ENCODE data around the gene CTR9.

CTR9 gene

DNA sequence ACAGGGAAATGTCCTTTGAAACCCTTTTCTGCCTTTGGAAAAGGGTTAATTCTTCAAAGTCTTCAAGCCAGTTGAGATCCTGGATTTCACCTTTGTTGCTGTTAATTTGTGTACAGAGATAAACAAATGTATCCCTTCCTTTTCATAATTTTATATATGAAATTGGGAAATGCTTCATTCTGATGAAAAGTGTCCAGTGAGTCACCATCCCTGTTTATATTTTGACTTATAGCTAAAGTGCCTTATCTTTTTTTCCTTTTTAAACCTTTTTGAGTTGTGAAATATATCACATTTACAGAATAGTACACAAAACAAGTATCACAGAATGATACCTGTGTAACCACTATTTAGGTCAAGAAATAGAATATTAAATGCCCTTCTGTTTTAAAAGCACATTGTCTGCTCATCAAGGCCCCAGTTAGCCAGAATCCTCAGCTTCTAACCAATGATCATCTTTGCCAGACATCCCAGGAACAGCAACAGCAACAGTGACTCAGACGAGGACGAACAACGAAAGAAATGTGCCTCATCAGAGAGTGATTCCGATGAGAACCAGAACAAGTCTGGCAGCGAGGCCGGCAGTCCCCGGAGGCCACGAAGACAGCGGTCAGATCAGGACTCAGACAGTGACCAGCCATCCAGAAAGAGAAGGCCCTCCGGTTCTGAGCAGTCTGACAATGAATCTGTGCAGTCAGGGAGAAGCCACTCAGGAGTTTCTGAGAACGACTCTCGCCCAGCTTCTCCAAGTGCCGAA lies 27.3 kb downstream of the CTR9 start:
- Mint-ChIP-seq H3K4me1 (peaks cover 7% of the 10 kb centered on the region), H3K4me3 (no peak overlapping the region), H3K27me3 (ENCODE audit: low read depth, poor library complexity) (no peaks in the 10 kb centered on the region), H3K27ac (peak overlapping the region; percentile 40), H3K36me3 (ENCODE audit: low read depth) (peaks cover 39% of the 10 kb centered on the region), H3K9me3 (no peaks in the 10 kb centered on the region)
- no peak for DNase-seq
- TF ChIP-seq, protein P1, sequence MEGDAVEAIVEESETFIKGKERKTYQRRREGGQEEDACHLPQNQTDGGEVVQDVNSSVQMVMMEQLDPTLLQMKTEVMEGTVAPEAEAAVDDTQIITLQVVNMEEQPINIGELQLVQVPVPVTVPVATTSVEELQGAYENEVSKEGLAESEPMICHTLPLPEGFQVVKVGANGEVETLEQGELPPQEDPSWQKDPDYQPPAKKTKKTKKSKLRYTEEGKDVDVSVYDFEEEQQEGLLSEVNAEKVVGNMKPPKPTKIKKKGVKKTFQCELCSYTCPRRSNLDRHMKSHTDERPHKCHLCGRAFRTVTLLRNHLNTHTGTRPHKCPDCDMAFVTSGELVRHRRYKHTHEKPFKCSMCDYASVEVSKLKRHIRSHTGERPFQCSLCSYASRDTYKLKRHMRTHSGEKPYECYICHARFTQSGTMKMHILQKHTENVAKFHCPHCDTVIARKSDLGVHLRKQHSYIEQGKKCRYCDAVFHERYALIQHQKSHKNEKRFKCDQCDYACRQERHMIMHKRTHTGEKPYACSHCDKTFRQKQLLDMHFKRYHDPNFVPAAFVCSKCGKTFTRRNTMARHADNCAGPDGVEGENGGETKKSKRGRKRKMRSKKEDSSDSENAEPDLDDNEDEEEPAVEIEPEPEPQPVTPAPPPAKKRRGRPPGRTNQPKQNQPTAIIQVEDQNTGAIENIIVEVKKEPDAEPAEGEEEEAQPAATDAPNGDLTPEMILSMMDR (IDR thresholded peaks at IDR 0.05) = no peak

DNA sequence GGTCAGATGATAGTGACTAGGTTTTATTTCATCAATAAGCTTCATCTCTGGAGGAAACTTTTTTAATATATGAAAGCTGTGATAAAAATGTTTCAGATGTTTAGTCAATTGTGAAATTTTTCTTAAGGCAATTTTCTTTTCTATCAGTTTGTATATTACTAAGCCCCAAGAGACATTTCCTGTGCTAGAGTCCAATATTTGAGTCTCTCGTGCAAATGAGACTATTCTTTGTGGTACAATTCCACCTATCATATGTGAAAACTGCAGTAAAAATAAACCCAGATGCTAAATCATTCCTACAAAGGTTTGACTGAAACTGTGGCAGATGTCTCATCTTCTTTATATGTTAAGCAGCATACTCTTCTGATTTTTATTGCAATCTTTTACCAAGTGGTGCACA lies 28.0 kb downstream of the CTR9 start:
- peaks cover 32% of the 10 kb centered on the region for H3K36me3 Mint-ChIP-seq (ENCODE audit: low read depth)
- DNase-seq = no peak
- TF ChIP-seq, protein P1 (IDR thresholded peaks at IDR 0.05) = no peak
- H3K27me3 Mint-ChIP-seq (ENCODE audit: low read depth, poor library complexity) = peaks cover 3% of the 10 kb centered on the region
- no peaks in the 10 kb centered on the region for H3K9me3 Mint-ChIP-seq
- no peak overlapping the region for H3K27ac Mint-ChIP-seq
- H3K4me1 Mint-ChIP-seq = peaks cover 11% of the 10 kb centered on the region
- H3K4me3 Mint-ChIP-seq = no peak overlapping the region

DNA sequence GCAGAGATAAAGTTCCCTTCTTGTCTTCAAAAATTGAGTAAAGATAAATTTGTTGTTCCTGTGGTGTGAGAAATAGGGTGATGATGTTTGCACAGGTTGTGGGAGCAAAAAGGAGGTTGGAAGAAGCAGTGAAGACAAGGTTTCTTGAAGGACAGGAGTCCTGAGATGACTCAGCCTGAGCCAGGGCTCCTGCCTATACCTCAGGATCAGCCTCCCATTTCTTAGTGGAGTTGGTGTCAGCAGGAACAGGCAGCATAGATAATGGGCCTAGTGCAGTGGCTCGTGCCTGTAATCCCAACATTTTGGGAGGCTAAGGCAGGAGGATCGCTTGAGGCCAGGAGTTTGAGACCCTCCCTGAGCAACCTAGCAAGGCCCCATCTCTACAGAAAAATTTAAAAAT lies 29.0 kb downstream of the CTR9 start:
- Mint-ChIP-seq H3K36me3 (ENCODE audit: low read depth) (peaks cover 22% of the 10 kb centered on the region), H3K4me1 (peaks cover 20% of the 10 kb centered on the region), H3K27me3 (ENCODE audit: low read depth, poor library complexity) (peaks cover 5% of the 10 kb centered on the region), H3K4me3 (no peak overlapping the region), H3K27ac (no peak overlapping the region), H3K9me3 (no peaks in the 10 kb centered on the region)
- TF ChIP-seq, protein P1 (IDR thresholded peaks at IDR 0.05) = no peak
- no peak for DNase-seq

DNA sequence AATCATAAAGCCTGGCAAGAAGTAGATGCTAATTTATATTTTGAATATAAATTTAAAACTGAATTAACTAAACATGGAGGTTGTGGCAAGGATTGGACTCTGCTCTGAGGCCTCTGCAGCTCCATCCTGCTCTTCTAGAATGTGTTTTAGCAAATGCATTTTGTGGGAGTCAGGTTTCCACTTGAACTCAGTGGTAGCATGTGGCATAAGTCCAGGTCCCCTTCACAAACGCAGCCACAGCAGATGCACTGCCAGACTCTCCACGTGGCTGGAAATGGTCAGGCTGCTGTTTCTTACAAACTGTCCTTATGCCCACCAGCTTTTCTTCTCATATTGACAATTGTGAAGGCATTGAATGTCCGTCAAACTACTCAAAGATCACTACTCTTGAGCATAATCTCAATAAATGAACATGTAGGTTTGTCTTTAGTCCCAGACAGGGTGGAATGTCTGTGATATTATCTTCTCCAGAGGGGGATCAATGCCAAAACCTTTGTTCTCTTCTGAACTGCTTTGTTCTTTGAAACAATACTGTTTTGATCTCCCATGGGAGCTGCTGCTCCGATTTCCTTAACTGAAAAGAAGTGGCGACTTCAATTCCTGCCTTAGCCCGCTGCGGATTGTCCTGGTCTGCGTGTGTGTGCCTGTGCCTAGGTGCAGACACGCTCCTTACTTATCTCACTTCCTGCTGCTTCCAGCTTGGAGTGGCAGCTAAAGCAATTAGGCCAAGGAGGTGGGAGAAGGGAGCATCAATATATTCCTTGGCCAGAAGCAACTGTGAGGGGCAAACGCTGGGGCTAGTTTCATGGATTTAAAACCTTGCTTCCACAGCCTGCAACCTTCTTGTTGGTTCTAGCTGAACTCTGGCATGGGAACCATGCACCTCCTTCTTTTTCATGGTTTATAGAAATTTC lies 33.4 kb downstream of the CTR9 start:
- Mint-ChIP-seq H3K4me1 (peaks cover 19% of the 10 kb centered on the region), H3K36me3 (ENCODE audit: low read depth) (no peaks in the 10 kb centered on the region), H3K27ac (peak overlapping the region; percentile 63), H3K27me3 (ENCODE audit: low read depth, poor library complexity) (peaks cover 14% of the 10 kb centered on the region), H3K4me3 (no peak overlapping the region), H3K9me3 (no peaks in the 10 kb centered on the region)
- no peak for DNase-seq
- TF ChIP-seq, protein P1 (IDR thresholded peaks at IDR 0.05) = no peak

DNA sequence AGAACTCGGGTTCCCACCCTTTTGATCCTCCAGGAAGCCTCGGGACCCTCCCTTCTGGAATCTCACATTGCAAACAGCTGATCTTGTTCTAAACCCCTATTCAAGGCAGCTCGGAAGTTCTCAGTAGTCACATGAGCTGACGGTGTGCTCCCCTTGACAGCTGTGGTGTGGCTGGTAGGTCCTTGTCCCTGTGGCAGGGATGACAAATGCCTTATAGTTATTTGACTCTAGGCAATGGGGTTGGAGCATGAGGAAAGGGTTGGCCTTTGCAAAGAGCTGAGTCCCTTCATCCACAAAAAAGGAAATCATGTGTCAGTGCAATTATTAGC lies 34.1 kb downstream of the CTR9 start:
- H3K27ac Mint-ChIP-seq = no peak overlapping the region
- peaks cover 19% of the 10 kb centered on the region for H3K4me1 Mint-ChIP-seq
- H3K27me3 Mint-ChIP-seq (ENCODE audit: low read depth, poor library complexity) = peaks cover 14% of the 10 kb centered on the region
- no peak overlapping the region for H3K4me3 Mint-ChIP-seq
- H3K9me3 Mint-ChIP-seq = no peaks in the 10 kb centered on the region
- no peaks in the 10 kb centered on the region for H3K36me3 Mint-ChIP-seq (ENCODE audit: low read depth)
- no peak for DNase-seq
- TF ChIP-seq, protein P1 (IDR thresholded peaks at IDR 0.05) = no peak

Measured in nephron progenitor cell (in vitro differentiated cells).